ENCODE data around the gene SENP2. TPM values are rescaled to one million over a fixed set of nuclear protein-coding genes. Genes with fewer than 3 reads are reported as not detected.

The SENP2 gene
- total and polyA plus RNA-seq, 9 of the 15 experiments (the other 6 are each of a cell fraction or from before 2014, with no cell fraction given) = 11.8 to 67.1 (median 41.1) TPM

DNA sequence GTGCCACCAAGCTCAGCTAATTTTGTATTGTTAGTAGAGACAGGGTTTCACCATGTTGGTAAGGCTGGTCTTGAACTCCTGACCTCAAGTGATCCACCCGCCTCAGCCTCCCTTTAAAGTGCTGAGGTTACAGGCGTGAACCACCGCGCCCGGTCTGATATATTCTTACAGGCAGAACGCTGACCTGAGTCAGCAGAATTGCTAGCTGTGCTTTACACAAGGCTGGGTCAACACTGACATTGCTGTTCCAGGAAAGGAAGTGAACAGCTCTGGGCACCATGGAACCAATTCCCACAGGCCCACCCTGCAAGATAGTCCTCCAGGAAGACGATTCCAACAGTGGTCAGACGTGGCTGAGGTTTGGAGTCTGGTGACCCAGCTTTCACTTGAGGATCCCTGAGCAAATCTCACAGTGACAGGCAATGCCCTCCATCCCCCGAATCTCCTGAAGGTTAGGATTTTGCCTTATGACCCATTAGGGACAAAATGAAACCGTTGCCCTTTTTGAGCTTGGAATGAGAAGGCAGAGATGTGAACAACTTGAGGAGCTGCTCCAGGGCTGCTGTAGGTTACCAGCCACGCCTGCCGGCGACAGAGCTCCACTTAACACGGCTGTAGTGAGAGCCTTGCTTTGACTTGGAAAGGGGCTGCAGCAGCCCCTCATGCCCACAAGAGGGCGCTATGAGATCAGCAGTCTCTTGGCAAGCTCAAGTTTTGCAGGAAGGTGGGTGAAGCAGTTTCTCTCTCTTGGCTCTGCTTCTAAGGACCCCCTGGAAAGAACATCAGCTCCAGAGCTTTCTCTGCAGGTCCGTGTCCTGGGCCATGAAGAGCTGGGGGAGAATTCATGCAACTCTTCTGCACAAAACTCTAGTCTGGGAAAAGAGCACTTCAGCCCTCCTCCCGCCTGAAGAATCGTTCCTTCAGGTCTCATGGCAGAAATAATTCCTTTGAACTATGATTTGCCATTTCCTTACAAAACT lies 74.1 kb downstream of the SENP2 start (continued):
- TF ChIP-seq ZBTB40 (IDR thresholded peaks at IDR 0.05) (no peak), ZBTB40 (CRISPR knock-in tag; IDR thresholded peaks at IDR 0.05) (no peak), RNF219 (CRISPR knock-in tag; IDR thresholded peaks at IDR 0.05) (no peak), ETS1 (conservative IDR thresholded peaks at IDR 0.05; ENCODE audit: control insufficient read depth, low read depth, low read length) (no peak), GABPB1 (CRISPR knock-in tag; IDR thresholded peaks at IDR 0.05) (no peak; the same call in 1 of the 2 replicates), CBX1 (IDR thresholded peaks at IDR 0.05; ENCODE audit: low read depth) (no peak), KDM2B (CRISPR knock-in tag; IDR thresholded peaks at IDR 0.05) (no peak), SPI1 (IDR thresholded peaks at IDR 0.05; ENCODE audit: borderline replicate concordance, low read depth, low read length) (0 out of 2 replicates have a peak, but pooled peaks have one; percentile 12)
- TF ChIP-seq, protein P1, sequence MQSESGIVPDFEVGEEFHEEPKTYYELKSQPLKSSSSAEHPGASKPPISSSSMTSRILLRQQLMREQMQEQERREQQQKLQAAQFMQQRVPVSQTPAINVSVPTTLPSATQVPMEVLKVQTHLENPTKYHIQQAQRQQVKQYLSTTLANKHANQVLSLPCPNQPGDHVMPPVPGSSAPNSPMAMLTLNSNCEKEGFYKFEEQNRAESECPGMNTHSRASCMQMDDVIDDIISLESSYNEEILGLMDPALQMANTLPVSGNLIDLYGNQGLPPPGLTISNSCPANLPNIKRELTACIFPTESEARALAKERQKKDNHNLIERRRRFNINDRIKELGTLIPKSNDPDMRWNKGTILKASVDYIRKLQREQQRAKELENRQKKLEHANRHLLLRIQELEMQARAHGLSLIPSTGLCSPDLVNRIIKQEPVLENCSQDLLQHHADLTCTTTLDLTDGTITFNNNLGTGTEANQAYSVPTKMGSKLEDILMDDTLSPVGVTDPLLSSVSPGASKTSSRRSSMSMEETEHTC (IDR thresholded peaks at IDR 0.05) = no peak
- TF ChIP-seq, protein P2, sequence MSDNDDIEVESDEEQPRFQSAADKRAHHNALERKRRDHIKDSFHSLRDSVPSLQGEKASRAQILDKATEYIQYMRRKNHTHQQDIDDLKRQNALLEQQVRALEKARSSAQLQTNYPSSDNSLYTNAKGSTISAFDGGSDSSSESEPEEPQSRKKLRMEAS (CRISPR knock-in tag; IDR thresholded peaks at IDR 0.05) = 0 out of 2 replicates have a peak, but pooled peaks have one; percentile 9
